Measurements from ENCODE around the gene VIPR1.

VIPR1 gene

GRCh38 chr3:42513521-42513920 is 11.1 kb downstream of the VIPR1 start:
- DNase-seq (ENCODE audit: low read depth, low spot score), result no peak
- in situ Hi-C loops (cut with HindIII; ENCODE audit: low sequenced_read_pairs), result no loop called here
- H3K4me3 ChIP-seq (ENCODE audit: low read depth, low read length), result no peak overlapping the region
- no peak for TF ChIP-seq CTCF (IDR thresholded peaks at IDR 0.05; ENCODE audit: low read depth, low read length)

GRCh38 chr3:42514876-42515275 is 12.4 kb downstream of the VIPR1 start:
- TF ChIP-seq CTCF (IDR thresholded peaks at IDR 0.05; ENCODE audit: low read depth, low read length), result no peak
- in situ Hi-C loops (cut with HindIII; ENCODE audit: low sequenced_read_pairs), result no loop called here
- no peak for DNase-seq (ENCODE audit: low read depth, low spot score)
- no peak overlapping the region for H3K4me3 ChIP-seq (ENCODE audit: low read depth, low read length)

- TF ChIP-seq CTCF (IDR thresholded peaks at IDR 0.05; ENCODE audit: low read depth, low read length), result no peak
- H3K4me3 ChIP-seq (ENCODE audit: low read depth, low read length), result no peak overlapping the region
- in situ Hi-C loops (cut with HindIII; ENCODE audit: low sequenced_read_pairs), result no loop called here
- no peak for DNase-seq (ENCODE audit: low read depth, low spot score)
Measured at GRCh38 chr3:42515391-42515916, 13.0 kb downstream of the VIPR1 start.

- DNase-seq (ENCODE audit: low read depth, low spot score), result no peak
- H3K4me3 ChIP-seq (ENCODE audit: low read depth, low read length), result no peak overlapping the region
- in situ Hi-C loops (cut with HindIII; ENCODE audit: low sequenced_read_pairs), result no loop called here
- TF ChIP-seq CTCF (IDR thresholded peaks at IDR 0.05; ENCODE audit: low read depth, low read length), result no peak
Measured at GRCh38 chr3:42515976-42516375, 13.5 kb downstream of the VIPR1 start.

GRCh38 chr3:42516443-42516842 is 14.0 kb downstream of the VIPR1 start:
- TF ChIP-seq CTCF (IDR thresholded peaks at IDR 0.05; ENCODE audit: low read depth, low read length), result no peak
- no peak overlapping the region for H3K4me3 ChIP-seq (ENCODE audit: low read depth, low read length)
- in situ Hi-C loops (cut with HindIII; ENCODE audit: low sequenced_read_pairs), result no loop called here
- no peak for DNase-seq (ENCODE audit: low read depth, low spot score)

GRCh38 chr3:42517117-42517516 is 14.7 kb downstream of the VIPR1 start:
- in situ Hi-C loops (cut with HindIII; ENCODE audit: low sequenced_read_pairs), result no loop called here
- no peak for DNase-seq (ENCODE audit: low read depth, low spot score)
- no peak overlapping the region for H3K4me3 ChIP-seq (ENCODE audit: low read depth, low read length)
- no peak for TF ChIP-seq CTCF (IDR thresholded peaks at IDR 0.05; ENCODE audit: low read depth, low read length)
